NCI-H2227 treated with DMSO at 0.1 percent for 48 hours (cell line): ENCODE data around the gene POLG2.

Source experiments
- DNase-seq: peaks from one replicate; lab custom pipeline; 2025; lab: John Stamatoyannopoulos, UW

Gene POLG2

DNA sequence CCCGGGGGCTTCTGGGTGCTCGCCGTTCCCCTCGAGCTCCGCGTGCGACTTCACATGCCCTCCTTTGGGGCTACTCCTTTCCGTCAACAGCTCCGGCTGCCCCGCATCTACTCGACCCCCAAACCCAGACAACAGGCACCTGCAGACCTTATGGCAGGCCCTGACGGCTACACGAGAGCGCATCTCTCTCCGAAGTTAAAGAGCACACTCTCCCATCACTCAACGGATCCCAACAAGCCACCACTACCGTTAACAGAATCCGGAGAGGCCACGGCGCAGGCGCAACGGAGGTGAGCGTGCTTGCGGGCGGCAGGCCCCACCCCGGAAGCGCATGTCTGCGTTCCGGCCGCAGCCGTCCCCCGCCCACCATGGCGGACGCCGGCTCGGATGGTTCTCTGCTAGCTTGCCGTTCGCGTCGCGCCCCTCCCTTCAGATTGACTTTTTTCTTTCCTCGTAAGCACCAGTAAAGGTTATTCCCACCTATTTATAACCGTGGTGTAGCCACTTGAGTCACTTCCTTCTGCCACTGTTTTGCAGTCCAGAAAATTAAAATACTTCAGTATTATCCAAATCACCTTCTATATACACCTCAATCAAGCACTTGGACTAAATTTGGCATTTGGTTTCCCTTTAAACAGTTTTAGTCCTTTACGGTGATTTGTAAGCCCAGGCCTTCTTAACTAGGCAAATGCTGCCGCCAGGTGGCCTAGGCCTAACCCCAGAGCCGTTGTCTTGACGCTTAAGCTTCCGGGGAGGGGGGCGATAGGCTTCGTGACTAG, at the start of gene POLG2:
POLG2 (minus strand) TSS at position 269 of the 779 bp plus-strand sequence; CDS start at position 183, 86 bp downstream.
- DNase-seq, result peak; percentile 94

GRCh38 chr17:64544742-64545141, 47.9 kb upstream of the POLG2 start:
- DNase-seq, result no peak

- DNase-seq, result no peak
Observed at GRCh38 chr17:64540118-64540776, 43.4 kb upstream of the POLG2 start.

DNA sequence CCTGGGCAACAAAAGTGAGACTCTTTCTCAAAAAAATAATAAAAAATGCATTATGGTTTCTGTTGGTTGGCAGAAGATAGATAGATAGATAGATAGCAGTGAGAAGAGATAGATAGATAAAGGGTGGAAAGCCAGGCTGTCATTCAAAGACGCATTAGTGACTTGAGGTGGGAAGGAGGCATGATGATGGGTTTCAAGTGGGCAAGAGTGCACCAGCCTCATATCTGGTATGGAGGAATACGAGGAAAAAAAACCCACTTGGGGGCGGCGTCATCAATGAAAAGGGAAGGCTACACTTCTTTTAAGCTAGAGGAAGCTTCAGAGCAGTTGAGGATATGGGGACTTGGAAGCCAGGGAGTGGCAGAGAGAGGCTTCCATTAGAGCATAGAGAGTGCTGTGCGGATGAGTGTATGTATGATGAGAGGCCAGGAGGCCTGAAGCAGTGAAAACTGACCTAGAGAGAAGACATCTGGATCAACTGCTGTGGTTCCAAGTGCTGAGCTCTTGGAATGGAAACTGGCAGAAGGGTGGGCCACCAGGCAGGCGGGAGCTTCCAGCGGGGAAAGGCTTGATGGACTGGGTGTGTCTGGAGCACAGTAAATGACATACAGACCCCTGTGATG, 41.8 kb upstream of the POLG2 start:
- DNase-seq, result no peak

GRCh38 chr17:64537488-64537887, 40.6 kb upstream of the POLG2 start:
- DNase-seq, result no peak

- no peak for DNase-seq
Observed at GRCh38 chr17:64536913-64537312, 40.1 kb upstream of the POLG2 start.

GRCh38 chr17:64535357-64535756, 38.5 kb upstream of the POLG2 start:
- DNase-seq, result no peak

GRCh38 chr17:64534187-64534586, 37.3 kb upstream of the POLG2 start:
- no peak for DNase-seq

- no peak for DNase-seq
Observed at GRCh38 chr17:64533784-64534183, 36.9 kb upstream of the POLG2 start.

GRCh38 chr17:64532409-64532808, 35.6 kb upstream of the POLG2 start:
- no peak for DNase-seq

- DNase-seq, result no peak
Observed at GRCh38 chr17:64531955-64532371, 35.1 kb upstream of the POLG2 start.

GRCh38 chr17:64529221-64529620, 32.4 kb upstream of the POLG2 start:
- DNase-seq, result no peak

GRCh38 chr17:64527914-64528313, 31.1 kb upstream of the POLG2 start:
- DNase-seq, result no peak

- no peak for DNase-seq
Observed at GRCh38 chr17:64520359-64520758, 23.5 kb upstream of the POLG2 start.

GRCh38 chr17:64519601-64520000, 22.7 kb upstream of the POLG2 start:
- no peak for DNase-seq

GRCh38 chr17:64515829-64516228, 19.0 kb upstream of the POLG2 start:
- DNase-seq, result no peak

GRCh38 chr17:64515419-64515818, 18.6 kb upstream of the POLG2 start:
- no peak for DNase-seq

GRCh38 chr17:64509179-64509578, 12.3 kb upstream of the POLG2 start:
- no peak for DNase-seq

DNA sequence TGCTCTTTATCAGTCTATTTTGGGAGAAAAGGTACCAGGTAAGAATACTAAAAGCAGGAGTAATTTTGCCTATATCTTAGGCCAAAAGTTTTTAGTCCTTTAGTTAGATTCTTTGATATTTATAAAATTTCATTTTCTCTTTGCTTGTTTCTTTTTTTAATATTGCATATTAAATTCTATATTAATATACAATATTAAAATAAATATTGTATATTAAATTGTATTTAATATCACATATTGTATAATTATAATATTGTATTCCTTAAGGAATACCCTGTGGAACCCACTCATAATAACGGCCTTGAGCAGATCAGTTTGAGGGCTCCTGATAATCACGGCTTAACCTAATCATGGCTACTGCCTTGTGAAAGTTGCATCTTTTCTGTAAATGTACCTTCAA, 11.8 kb upstream of the POLG2 start:
- DNase-seq, result no peak

DNA sequence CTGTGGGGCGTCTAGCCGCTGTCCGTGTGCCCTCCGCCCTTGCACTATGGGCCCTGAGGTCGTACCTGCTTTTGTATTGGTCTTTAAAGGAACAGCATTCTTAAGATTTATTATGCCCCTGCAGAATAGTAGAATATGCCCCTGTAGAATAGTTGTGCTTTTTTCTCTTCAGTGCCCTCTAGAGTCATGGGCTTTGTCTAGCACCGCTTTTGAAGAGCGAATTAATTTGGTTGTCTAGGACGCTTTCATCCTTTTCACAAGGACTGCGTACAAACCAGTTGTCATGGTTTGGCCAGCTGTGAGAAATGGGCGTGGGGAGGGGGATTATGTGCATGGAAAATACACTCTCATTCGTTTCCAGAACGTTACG, 10.5 kb upstream of the POLG2 start:
- DNase-seq, result peak; percentile 84

- peak; percentile 99 for DNase-seq
Observed at GRCh38 chr17:64506576-64507412, 9.9 kb upstream of the POLG2 start, which contains the start of gene CEP95. Gene CEP95 (plus strand): TSS chr17:64506977. CDS start chr17:64507098, 121 bp downstream.

DNA sequence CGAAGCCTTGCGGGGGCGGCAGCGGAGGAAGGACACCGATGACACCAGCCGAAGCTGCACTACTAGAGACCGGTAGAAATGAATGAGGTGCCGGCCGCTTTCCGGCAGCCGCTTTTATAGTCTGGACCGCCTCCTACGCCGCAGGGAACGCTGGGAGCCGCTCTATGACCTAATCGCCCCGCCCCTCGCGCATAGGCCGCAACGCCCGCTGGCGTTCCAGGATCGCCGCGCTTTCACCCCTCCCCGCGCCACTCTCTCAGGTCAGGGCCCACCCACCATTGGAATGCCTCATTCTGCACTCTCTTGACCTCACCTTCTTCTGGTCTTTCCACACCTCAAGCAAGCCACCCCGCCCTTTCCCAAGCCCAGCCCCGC, 9.3 kb upstream of the POLG2 start, which contains the start of gene DDX5:
DDX5 (minus strand) TSS at position 89 of the 375 bp plus-strand sequence. CDS start 170 bp downstream, outside the sequence.
- peak; percentile 99 for DNase-seq
